HG03432 (cell line): ENCODE data around the gene FHOD1.

ENCODE experiments used
- ATAC-seq: cut with Tn5 transposase; IDR thresholded peaks from one replicate; pipeline ENCODE4 v1.9.1; 2021; ENCODE audit warnings: mild to moderate bottlenecking, moderate library complexity; ENCODE audit not compliant: unreplicated experiment

FHOD1 gene

DNA sequence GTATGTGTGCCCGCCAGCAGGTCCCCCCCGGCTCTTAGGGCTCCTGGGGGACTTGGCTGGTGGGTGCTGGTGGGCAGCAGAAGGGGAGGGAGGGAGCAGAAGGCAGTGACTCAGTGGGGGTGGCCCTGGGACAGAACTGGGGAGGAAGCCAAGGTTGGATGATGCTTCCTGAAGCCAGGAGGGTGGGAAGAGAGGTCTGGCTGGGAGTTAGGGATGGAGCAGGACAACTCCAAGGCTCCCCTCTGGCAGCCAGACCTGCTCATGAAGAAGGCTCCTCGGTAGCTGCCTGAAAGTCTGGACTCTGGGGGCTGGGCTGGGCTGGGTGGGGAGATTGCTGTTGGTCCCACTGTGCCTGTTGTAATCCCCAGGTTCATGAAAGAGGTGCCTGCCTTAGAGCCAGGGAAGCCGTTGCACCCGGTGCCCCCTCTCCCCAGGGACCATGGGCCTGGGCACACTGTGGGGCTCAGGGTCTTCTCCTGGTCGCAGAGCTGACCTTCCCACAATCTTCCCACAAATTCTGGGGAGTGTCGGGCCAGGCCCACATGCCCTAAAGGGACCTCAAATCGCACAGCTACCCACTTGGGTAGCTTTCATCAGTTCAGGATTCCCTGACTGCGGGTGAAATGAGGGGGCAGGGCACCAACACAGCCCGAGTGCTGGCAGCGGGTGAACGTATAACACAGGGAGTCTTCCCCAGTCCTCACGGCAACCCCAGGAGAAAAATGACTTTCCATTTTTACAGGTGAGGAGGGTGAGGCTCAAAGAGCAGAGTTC is 30.9 kb upstream of the FHOD1 start:
- ATAC-seq, result no peak

DNA sequence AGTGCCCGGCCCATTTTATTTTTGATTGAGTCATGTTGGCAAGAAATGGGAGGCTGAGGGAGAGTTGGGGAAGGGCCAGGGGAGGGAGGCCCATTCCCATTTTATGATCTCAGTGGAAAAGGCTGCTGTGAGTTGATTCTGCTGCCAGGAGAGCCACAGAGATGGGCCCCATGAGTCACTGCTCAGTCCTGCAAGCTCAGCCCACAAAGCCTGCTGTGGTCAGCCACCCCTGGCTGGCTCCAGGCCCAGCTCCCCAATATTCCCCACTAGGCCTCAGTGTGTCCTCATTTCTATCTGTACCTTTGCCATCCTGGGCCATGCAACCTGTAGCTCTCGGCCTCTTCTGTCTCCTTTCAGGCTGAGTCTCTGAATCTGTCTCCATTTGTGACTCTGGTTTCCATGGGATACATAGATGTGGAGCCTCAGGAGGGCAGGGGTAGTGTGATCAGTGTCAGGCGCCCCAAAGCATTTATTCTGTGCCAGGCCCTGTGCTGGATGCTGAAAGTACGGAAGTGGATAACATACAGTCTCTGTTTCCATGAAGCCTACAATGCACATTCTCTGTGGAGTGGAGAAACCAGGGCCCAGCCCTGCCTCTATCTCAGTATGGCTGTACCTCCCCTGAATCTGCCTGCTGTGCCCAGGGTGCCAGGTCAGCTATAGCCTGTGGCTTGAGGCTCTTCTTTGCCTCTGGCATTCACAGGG is 30.2 kb upstream of the FHOD1 start:
- no peak for ATAC-seq

DNA sequence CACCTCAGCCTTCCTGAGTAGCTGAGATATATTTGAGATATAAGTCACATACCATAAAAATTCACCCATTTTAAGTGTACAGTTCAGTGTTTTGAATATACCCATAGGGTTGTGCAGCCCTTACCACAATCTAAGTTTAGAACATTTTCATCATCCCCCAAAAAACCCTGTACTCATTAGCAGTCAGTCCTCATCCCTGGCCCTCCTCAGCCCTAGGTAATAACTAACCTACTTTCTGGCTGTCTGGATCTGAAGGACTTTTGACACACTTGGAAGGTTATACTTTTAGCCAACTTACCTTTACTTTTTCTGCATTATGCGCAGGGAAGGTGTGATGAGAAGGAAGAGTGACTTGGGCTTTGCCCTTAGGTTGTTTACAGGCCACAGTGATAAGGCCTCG is 28.0 kb upstream of the FHOD1 start:
- ATAC-seq, result no peak

DNA sequence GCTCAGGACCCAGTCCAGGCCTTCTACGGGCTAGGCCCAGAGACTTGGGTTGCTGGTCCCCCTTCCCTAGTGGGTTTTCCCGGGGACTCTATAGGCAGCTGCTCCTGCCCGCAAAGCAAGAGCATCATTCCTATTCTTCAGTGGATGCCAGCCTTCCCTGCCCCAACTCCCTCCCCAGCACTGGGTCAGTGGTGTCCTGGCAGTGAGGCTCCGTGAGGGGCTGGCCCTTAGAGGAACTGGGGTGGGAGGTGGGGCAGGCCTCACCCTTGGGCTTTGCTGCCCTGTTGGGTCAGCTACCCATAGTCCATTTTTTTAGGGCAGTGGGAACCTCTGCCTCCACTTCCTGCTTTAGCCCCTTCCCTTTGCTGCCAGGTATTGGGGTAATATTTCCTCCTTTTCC is 24.2 kb upstream of the FHOD1 start:
- no peak for ATAC-seq

DNA sequence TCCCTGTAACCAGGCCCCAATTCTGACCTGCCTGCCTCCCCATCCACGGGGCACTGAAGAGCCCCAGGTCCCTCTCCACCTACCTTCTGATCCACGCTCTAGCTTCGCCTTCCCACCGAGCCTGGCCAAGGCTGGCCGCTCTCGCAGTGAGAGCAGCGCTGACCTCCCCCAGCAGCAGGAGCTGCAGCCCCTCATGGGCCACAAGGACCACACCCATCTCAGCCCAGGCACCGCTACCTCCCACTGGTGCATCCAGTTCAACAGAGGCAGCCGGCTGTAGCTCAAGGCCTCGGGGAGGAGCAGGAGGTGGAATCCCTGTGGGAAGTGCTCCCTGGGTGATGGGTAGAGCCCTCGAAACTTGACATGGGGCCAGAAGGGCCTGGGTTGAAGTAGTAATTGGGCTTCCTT is 23.7 kb upstream of the FHOD1 start:
- no peak for ATAC-seq

DNA sequence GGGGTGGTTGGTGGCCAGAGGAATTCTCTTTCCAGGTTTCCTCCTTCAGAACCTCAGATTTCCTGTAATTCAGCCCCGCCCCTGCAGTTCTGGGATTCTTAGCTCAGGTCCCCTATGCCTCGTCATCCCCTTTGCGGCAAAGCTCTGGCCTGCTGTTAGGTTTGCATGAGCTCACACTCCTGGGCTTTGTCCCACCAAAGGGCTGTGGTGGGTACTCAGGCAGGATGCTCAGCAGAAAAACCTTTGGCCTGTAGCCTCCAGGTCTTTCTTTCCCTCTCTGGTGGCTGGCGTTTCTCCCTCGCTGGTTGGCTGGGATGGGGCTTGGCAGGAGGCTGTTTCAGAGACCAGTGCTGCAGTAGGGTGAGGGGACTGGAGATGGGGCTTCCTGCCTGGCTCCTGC is 22.5 kb upstream of the FHOD1 start:
- no peak for ATAC-seq

DNA sequence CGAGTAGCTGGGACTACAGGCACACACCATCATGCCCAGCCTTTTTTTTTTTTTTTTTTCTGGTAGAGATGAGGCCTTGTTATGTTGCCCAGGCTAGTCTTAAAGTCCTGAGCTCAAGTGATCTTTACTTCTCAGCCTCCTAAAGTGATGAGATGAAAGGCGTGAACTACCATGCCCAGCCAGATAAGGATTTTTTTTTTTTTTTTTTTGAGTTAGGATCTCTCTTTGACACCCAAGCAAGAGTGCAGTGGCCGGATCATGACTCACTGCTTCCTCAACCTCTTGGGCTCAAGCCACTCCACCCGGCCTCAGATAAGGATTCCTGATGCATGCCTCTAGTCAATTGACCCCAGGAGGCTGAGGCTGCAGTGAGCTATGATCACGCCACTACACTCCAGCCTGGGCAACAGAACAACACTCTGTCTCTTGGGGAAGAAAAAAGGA is 20.9 kb upstream of the FHOD1 start:
- no peak for ATAC-seq

DNA sequence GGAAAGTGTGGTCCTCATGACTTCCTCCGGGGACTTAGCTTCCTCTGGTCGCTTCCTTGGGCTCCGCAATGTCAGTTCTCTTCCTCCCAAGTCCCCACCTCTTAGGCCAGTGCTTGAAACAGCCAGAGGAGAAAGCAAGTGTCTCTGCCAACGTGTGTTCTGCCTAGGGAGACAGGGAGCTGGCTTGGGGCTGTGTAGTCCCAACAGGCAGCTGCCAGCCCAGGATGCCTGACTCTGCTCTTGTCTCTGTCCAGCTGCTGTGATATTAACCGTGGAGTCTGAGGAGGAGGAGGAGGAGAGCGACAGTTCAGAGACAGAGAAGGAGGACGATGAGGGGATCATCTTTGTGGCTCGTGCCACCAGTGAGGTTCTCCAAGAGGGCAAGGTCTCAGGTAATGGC is 18.6 kb upstream of the FHOD1 start:
- ATAC-seq, result no peak

DNA sequence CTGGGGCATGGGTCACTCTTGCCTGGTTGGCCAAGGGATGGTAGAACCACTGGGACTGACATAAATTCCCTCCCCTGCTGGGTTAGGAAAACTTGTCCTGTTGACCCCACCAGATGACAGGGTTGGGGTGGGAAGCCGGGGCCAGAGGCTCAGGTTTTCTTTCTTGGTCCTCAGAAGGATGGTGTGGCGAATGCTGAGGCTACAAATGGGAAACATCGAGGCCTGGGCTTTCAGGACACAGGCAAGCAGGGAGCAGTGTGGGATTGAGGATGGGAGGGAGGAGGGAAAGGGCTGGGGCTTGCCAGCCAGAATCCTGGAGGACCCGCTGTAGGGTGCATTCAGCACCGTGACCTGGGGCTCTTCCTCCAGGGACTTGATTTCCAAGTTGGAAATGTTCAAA is 17.6 kb upstream of the FHOD1 start:
- no peak for ATAC-seq

DNA sequence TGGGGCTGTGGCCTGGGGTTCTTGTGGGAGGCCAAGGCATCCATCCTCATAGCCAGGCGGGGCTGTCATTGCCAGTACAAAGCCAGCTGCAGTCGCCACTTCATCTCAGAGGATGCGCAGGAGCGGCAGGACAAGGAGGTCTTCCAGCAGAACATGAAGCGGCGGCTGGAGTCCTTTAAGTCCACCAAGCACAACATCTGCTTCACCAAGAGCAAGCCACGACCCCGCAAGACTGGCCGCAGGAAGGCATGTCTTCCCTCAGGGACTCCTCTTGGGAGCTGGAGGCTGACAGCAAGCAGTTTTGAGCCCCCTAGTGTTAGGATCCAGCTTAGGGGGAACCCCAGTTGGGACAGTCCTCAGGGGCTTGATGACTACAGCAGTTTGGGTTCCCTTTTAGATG is 17.0 kb upstream of the FHOD1 start:
- no peak for ATAC-seq

DNA sequence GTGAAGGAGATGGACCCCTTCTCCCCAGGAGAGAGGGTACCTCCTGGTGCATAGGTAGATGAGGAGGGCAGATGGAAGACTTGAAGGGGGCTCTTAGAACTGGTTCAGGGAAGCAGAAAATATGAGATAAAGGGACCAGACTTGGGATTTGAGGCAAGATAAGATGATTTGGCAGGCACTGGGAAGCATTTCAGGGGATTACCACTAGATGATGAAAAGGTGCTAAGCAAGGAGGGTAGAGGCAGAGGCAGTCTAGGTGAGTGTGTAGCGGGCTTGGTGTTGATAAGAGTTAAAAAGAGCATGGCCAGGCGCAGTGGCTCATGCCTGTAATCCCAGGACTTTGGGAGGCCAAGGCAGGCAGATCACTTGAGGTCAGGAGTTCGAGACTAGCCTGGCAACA is 15.9 kb upstream of the FHOD1 start:
- no peak for ATAC-seq

DNA sequence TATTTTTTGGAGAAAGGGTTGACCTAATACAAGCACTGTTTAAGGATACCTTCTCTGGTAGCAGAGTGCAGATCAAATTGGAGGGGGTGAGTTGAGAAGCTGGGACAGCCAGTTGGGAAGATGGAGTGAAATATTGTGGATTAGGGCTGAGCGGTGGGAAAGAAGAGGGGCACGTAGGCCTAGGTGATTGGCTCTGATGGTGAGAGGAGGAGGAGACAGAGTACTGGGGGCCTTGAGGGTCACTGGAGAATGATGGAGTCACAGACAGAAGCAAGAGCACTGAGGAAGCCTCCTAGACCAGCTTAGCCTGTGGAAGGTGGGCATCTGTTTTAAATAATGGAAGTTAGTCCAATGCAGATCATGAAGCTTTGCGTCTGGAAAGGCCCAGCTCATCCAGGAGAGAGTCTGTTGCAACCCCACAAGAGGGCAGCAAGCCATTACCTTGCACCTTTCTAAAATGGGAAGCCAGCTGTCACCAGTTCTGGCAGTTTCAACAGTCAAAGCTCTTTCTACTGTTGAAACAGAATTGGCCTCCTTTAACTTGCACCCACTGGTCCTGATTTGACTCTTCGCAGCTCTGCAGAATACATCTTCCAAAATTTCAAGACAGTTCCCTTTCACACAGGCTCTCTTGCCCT is 13.3 kb upstream of the FHOD1 start:
- no peak for ATAC-seq

DNA sequence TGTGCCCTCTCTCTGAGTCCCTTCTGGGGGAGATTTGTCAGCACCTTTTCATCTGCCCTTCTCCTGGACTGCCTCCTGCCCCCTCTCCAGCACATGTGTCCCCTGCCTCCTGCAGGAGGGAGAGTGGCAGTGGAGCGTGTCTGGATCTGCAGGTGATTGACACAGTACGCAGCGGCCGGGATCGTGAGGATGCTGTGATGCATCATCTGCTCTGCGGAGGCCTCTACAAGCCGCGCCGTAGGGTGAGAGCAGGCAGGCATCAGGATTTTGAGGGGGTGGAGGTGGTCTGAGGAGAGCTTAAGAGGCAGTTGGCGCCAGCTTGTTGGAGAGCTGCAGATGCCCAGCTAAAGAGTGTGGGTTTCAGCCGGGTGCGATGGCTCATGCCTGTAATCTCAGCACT is 12.4 kb upstream of the FHOD1 start:
- no peak for ATAC-seq

DNA sequence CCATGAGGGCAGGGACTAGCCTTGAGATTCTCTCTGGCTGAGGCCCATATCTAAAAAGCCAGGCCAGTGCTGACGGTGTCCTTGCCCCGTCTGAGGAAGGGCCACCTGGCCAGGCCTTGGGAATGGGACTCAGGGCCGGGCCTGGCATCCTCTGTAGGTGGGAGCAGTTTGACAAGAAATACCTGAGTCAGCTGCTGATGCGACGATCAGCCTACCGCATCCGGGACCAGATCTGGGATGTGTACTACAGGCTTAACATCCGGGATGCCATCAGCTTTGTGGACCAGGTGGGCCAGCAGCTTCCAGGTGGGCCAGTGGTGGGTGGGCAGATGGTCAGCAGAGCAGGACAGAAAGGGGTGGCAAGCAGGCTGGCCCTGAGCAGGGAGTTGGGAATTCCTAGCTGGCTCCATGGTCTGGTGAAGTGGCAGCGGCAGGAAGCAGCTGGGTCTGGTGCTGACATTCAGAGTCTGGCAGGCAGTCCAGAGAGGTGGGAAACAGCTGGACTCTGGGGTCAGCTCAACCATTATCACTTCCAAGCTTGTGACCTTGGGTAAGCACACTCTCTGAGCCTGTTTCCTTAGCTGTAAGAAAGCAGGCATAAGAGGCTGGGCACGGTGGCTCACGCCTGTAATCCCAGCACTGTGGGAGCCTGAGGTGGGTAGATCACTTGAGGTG is 11.0 kb upstream of the FHOD1 start:
- ATAC-seq, result no peak

DNA sequence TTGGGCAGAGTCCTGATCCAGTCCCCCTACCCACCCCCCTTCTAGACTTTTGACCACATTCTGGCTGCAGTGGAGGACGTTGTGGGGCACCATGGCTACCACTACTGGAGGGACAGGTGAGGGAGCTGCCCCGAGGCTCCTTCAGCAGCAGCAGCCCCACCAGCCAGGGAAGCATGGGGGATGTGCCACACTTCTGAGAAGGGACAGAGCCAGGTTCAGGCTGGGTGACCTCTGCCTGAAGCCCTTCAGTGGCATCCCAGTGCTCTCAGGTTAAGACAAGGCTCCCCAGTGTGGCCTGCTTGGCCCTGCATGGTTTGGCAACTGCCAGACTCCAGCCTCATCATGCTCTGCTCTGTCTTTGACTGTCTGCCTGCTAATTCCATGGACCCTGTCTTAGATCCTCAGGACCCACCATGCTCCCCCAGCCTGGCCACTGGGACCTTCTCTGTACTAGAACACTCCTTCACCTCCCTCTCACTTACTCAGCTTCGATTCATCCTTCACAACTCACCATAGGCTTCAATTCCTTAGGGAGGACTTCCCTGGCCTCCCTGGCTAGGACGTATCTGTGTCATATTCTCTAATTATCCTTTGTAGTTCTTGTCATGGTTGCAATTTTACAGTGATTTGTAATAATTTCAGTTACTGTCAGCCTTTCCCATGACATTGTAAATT is 10.3 kb upstream of the FHOD1 start:
- no peak for ATAC-seq

DNA sequence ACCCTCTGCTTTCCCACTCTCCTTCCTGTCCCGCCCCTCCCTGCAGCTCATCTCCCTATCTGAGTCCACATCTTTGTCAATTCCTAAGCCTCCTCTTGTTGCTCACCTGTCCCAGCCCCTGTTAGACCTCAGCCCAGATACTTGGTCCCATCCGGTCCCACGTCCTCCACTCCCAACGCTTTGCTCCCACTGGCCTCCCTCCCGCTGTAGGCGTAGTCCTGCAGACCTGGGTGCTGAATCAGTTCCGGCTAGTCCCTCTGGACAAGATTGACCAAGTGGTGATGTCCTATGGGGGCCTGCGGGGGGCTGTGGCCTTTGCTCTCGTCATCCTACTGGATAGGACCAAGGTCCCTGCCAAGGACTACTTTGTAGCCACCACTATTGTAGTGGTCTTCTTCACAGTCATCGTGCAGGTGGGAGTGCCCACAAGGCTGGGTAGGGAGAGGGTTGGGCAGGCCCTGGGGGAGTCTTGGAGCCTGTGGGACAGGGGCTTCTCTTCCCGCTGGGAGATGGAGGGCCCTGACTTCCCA is 9.5 kb upstream of the FHOD1 start:
- no peak for ATAC-seq

DNA sequence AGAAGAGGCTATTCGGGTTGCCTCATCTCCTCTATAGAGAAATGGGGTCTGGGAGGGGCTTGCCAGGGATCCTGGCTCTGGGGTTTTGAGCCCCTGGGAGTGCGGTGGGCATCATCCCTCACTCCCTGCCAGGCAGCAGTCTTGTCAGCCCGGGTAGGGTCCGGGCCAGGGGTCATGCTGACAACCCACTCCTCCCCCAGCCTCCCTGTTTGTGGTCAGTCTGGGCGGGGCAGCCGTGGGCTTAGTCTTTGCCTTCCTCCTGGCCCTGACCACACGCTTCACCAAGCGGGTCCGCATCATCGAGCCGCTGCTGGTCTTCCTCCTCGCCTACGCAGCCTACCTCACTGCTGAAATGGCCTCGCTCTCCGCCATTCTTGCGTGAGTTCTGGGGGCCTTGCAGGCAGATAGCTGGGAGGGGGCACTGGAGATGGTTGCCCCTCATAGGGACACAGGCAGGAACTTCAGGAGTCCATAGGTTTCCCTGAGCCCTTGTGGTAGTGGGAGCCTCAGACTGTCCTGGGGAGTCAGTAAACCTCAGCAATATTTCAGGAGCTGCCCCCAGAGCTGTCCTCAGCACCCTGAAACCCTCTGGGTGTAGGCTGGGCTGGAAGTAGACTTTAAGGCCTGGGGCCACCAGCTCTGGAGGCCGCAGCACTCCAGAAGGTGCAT is 8.4 kb upstream of the FHOD1 start:
- ATAC-seq, result no peak

DNA sequence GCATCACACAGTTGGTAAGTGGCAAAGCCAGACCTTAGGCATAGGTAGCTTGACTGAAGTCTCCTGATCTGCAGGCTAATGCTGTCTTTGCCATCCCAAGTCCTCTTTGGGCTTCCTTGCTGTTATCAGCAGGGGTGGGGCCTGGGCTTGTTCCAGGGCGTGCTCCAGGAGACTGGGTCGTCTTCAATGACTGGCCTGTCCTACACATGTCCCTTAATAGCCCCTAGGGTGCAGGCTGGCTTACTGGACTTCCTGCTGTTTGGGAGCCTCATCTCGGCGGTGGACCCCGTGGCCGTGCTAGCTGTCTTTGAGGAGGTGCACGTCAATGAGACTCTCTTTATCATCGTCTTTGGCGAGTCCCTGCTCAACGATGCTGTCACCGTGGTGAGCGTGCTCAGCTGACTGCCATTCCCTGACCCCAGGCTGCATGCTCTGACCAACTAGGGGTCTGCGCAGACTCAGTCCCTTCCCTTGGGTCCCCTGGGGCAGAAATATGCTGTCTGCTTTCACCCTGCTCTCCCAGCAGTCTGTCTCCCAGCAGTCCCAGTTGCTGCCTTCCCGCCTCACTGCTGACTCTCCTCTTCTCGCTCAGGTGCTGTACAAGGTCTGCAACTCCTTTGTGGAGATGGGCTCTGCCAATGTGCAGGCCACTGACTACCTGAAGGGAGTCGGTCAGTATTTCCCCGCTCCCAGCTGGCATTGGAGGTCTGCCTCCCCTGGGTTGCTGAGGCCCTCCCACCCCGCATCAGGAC is 7.7 kb upstream of the FHOD1 start:
- no peak for ATAC-seq
